ENCODE results near the gene SMC6.

The SMC6 gene, protein sequence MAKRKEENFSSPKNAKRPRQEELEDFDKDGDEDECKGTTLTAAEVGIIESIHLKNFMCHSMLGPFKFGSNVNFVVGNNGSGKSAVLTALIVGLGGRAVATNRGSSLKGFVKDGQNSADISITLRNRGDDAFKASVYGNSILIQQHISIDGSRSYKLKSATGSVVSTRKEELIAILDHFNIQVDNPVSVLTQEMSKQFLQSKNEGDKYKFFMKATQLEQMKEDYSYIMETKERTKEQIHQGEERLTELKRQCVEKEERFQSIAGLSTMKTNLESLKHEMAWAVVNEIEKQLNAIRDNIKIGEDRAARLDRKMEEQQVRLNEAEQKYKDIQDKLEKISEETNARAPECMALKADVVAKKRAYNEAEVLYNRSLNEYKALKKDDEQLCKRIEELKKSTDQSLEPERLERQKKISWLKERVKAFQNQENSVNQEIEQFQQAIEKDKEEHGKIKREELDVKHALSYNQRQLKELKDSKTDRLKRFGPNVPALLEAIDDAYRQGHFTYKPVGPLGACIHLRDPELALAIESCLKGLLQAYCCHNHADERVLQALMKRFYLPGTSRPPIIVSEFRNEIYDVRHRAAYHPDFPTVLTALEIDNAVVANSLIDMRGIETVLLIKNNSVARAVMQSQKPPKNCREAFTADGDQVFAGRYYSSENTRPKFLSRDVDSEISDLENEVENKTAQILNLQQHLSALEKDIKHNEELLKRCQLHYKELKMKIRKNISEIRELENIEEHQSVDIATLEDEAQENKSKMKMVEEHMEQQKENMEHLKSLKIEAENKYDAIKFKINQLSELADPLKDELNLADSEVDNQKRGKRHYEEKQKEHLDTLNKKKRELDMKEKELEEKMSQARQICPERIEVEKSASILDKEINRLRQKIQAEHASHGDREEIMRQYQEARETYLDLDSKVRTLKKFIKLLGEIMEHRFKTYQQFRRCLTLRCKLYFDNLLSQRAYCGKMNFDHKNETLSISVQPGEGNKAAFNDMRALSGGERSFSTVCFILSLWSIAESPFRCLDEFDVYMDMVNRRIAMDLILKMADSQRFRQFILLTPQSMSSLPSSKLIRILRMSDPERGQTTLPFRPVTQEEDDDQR

GRCh38 chr2:17753803-17754663 lies at the start of gene SMC6, which contains the start of gene GEN1:
TSS of gene SMC6 (minus strand) at chr2:17753810. CDS start at chr2:17745946, 7,864 bp downstream.
TSS of gene GEN1 (plus strand) at chr2:17754138. CDS start at chr2:17759944, 5,806 bp downstream.
- DNase-seq (ENCODE audit: low read depth): peak; percentile 92

DNA sequence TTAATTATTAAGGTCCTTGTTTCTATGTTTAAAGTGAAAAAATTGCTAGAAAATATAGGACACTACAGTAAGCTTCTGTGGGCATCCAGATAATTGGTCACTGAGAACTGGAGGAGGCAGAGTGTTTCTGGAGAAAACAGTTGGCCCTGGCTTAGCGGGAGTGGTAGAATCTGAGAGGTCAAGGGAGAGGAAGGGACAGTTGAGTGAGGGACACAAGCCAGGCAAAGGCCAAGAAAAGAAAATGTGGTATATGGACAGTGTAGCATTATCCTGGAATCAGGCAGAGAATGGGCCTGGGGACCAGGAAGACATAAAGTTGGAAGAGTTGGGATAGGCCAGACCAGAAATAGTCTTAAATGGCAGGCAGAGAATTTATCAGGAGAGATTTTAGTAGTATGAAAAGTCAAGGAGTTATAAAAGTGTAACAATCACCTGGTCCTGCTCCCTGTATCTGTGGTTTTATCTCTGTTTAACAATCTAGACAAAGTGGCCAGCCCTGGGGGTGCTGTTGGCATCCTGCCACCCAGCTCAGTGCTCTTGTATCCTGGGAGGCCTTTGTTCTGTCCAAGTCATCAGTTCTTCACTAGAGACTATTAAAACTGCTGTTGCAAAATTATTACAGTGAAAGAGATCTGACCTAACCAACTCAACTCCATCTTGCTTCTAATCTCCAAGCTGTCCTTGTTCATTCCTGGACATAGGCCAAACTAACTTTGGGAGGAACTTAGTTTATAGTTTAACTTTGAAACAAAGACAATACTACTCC lies 47.3 kb upstream of the SMC6 start:
- DNase-seq (ENCODE audit: low read depth): no peak

DNA sequence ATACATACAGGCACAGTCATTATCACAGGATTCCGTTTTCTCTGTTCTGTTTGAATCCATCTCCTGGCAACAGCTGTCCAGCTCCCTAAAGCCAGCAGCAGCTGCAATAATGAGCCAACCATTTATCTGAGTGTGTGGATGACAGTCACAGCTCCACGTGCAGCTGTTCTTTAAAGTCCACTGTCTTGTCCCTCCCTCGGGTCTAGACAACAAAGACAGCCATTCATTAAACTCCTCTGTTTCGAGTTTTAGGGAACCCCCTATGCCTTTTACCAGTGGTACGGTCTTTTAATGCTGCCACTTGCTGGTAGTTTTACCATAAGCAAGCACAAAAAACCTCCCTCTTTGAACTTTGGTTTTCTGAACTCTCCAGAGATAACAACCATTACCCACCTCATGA lies 46.6 kb upstream of the SMC6 start:
- DNase-seq (ENCODE audit: low read depth): no peak

GRCh38 chr2:17799301-17800120 lies 45.9 kb upstream of the SMC6 start:
- DNase-seq (ENCODE audit: low read depth): no peak

DNA sequence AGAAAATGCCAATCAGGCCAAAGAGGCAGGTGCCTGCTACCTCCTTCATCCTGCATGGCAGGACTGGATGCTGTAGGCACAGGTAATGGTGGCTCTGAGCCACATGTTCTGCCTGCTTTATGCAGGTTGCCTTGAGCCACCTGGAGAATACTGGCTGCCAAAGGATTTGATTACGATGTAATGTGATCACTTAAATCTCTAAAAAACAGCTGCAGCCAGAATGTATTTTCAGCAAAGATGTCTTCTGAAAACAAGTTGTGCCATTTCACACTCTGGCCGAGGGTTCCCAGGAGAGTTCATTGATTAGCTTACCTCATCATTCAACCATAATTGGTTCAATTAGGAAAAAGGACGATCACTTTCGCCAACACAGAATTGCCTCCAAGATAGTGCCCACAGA lies 44.7 kb upstream of the SMC6 start:
- DNase-seq (ENCODE audit: low read depth): no peak

DNA sequence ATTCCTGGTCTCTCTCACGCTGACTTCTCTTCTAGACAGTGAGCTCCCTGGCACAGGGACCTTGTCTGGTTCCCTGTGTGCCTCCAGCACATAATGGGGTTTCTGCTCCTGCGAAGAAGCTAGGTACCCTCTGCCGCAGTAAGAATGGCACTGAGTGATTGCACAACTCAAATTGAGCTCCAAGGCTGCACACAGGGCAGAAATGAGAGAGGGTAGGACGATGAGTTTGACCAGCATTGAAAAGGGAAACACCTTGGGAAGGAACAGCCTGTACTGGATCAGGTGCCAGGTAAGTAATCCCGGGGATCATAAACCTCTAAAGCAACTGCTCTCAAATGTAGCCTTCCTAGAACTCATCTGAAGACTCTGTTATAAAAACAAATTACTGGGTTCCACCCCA lies 41.7 kb upstream of the SMC6 start:
- DNase-seq (ENCODE audit: low read depth): no peak

GRCh38 chr2:17793803-17794354 lies 40.3 kb upstream of the SMC6 start:
- DNase-seq (ENCODE audit: low read depth): peak; percentile 7

DNA sequence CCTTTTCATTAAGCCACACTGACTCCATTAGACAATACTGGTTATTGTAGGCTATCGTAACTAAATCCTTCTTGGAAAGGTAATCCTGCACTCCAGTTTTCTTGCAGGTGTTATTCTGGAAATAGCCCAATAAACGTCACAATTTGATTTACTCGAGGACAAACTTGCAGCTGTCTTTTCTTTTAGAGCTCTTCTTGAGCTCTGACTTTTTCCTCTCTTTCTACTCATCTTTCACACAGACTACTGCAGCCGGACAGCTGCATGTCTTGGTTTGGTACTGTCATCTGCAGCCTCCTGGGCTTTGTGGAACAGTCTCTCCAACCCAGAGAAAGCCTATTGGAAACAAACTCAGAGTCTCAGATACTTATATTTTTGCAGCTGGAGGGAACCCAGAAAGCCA lies 39.7 kb upstream of the SMC6 start:
- no peak for DNase-seq (ENCODE audit: low read depth)

DNA sequence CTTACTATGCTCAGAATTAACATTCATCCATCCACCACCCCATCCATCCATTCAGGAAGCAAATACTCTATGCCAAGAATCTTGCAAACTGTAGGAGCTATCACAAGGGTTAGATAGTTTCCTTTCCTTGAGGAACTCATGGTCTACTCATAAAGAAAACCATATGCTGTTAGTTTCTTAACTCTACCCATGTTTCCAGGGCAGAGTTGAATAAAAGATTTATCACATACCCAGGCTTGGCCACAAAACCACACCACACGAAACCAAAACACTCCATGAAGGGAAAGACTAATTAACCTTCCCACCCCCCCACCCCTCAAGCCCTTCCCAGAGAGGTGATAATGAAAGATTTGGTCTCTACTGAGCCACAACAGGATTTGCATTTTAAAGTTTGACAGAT lies 38.9 kb upstream of the SMC6 start:
- DNase-seq (ENCODE audit: low read depth): no peak

DNA sequence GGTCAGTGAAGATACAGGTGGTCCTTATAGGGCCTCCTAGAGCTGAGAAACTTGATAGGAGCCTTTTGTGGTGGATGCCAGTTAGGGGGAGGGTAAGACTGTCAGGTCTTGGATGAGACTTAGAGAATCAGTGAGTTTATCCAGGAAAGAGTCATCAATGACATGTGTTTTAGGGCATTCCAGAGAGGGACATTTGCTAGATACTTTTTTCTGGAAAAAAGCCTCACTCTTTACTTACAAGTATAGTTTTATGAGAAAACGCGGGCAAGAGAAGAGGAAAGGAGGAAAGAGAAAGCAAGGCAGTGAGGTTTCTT lies 38.2 kb upstream of the SMC6 start:
- no peak for DNase-seq (ENCODE audit: low read depth)

GRCh38 chr2:17791121-17791816 lies 37.7 kb upstream of the SMC6 start:
- no peak for DNase-seq (ENCODE audit: low read depth)

DNA sequence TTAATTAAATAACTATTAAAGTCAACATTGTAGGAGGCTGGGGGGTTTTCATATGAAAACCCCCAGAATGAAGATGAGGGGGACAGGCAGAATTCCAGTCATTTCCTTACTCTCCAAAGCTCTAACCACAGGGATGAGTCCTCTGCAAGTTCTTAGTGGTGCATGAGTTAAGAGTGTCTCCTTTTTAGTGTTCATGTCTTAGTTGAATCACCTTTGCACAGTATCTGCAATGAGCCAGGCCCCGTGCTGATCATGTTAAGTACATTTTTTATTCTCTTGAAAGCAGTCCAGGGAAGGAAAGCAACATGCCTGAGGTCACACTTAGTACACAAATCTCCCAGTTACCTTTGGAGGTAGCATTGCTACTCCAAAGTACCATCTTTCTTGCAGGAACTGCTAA lies 36.9 kb upstream of the SMC6 start:
- DNase-seq (ENCODE audit: low read depth): no peak

DNA sequence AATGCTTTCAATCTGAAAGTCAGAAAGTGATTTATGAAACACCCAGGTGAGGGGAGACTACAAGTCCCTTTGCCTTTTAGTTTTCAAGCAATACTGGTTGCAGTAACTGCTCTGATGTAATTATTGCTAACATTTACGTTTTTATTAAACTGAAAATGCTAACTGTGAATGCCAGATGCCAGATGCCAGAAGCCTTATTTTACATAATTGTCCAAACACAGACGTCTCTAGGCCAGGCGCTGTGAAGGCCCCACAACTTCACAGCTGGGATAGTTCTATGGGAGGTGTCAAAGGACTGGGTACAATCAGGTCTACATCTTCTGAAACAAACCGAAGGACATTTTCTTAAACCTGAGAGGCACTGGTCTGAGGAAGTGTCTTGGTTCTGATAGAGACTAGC lies 35.2 kb upstream of the SMC6 start:
- DNase-seq (ENCODE audit: low read depth): no peak

DNA sequence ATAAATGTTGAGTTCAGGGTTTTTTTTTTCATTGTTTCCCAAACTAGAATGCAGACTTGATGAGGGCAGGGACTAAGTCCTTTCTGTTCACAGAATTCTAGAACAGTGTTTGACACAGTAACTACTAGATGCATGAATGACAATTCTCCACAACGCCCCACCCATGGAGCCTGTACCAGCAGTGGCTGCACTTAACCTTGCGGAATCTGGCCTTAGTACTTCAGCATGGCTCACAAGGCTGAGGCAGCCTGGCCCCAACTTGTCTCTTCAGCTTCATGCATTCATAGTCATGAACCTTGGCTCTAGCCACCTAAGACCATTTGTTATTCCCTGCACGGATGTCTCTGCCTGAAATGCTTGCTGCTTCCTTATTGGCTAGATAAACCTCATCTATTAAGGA lies 33.1 kb upstream of the SMC6 start:
- DNase-seq (ENCODE audit: low read depth): no peak

GRCh38 chr2:17781482-17781881 lies 27.9 kb upstream of the SMC6 start:
- no peak for DNase-seq (ENCODE audit: low read depth)

GRCh38 chr2:17780546-17780945 lies 26.9 kb upstream of the SMC6 start:
- DNase-seq (ENCODE audit: low read depth): no peak

DNA sequence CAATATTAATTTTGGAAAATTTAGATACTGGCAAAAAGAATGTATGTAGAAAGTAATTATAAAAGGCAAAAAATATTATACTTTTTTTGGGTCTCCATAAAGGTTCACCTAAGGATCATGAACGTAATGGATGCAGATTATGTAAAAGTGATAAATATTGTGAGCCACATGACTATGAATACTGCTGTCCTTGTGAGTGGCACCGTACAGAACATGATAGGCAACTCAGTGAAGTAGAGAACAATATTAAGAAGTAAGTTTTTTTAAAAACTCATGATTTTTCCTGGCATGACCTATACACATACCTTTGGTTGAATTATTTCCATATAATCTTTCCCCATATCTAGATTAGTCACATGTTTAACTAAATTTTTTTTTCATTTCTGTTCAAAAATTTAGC lies 18.9 kb upstream of the SMC6 start:
- DNase-seq (ENCODE audit: low read depth): no peak

DNA sequence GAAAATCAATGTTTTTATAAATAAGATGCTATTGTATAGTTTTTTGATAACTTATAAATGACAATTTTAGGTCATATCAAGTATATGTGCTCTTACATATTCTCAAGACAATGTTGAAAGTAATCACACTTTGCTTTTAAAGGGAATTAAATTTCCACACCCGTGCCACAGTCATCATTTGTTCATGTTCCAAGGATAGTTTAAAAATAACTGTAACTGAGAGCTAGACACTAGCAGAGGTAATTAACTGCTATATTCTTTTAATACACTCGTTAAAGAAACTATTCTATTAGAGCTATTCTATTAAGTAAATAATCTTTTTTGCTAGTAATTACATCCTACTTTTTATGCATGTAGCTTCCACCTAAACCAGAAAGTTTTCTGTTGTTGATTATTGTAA lies 18.3 kb upstream of the SMC6 start:
- DNase-seq (ENCODE audit: low read depth): no peak

GRCh38 chr2:17768894-17769293 lies 15.3 kb upstream of the SMC6 start:
- no peak for DNase-seq (ENCODE audit: low read depth)
